ENCODE measurements around the gene COL15A1. TPM values are rescaled to one million over a fixed set of nuclear protein-coding genes. Genes with fewer than 3 reads are reported as not detected.

The COL15A1 gene
- total RNA-seq, 4 donors from 2014 or later, result 134 to 256 (median 145) TPM

- DNase-seq (ENCODE audit: extremely low spot score), result no peak
- peaks cover 4 to 10% (median 7%) of the 10 kb centered on the region in 4 donors for H3K4me1 ChIP-seq
- no peak overlapping the region for H3K27ac ChIP-seq (replicated peaks in 1 of 4)
- H3K9me3 ChIP-seq, result no peaks in the 10 kb centered on the region
- TF ChIP-seq EP300 (IDR thresholded peaks at IDR 0.05), result no peak
- TF ChIP-seq POLR2A (IDR thresholded peaks at IDR 0.05; ENCODE audit: low read depth), result no peak
- no peak overlapping the region for H3K4me3 ChIP-seq
- WGBS, result 92% methylated on average over 1 of the region's 1 CpG
- peaks cover 25 to 95% (median 58%) of the 10 kb centered on the region in 4 donors for H3K36me3 ChIP-seq
- intact Hi-C loops (cut with DNase I), result no loop called here
- no peaks in the 10 kb centered on the region for H3K27me3 ChIP-seq
These were observed 119.8 kb downstream of the COL15A1 start for GRCh38 chr9:99063522-99063921.

GRCh38 chr9:99066571-99066970 lies 122.9 kb downstream of the COL15A1 start:
- Histone ChIP-seq H3K4me3 (no peak overlapping the region), H3K9me3 (no peaks in the 10 kb centered on the region), H3K27ac (replicated peaks in 1 of 4) (peak overlapping the region in 1 of 4 donors; percentile 28), H3K27me3 (no peaks in the 10 kb centered on the region), H3K4me1 (peaks cover 0 to 10% (median 7%) of the 10 kb centered on the region in 4 donors), H3K36me3 (peaks cover 25 to 91% (median 59%) of the 10 kb centered on the region in 4 donors)
- DNase-seq (ENCODE audit: extremely low spot score), result no peak
- 53% methylated on average over 3 of the region's 3 CpGs for WGBS
- no peak for TF ChIP-seq POLR2AphosphoS5 (IDR thresholded peaks at IDR 0.05)
- TF ChIP-seq EP300 (IDR thresholded peaks at IDR 0.05), result no peak
- intact Hi-C loops (cut with DNase I), result no loop called here

- 85% methylated on average over 1 of the region's 1 CpG for WGBS
- Histone ChIP-seq H3K4me1 (peaks cover 0 to 16% (median 11%) of the 10 kb centered on the region in 4 donors), H3K36me3 (peaks cover 9 to 66% (median 39%) of the 10 kb centered on the region in 4 donors), H3K27ac (replicated peaks in 1 of 4) (no peak overlapping the region), H3K4me3 (no peak overlapping the region), H3K9me3 (no peaks in the 10 kb centered on the region), H3K27me3 (no peaks in the 10 kb centered on the region)
- TF ChIP-seq POLR2AphosphoS5 (IDR thresholded peaks at IDR 0.05) (no peak), CTCF (IDR thresholded peaks at IDR 0.05) (no peak), EP300 (IDR thresholded peaks at IDR 0.05) (no peak), POLR2A (IDR thresholded peaks at IDR 0.05; ENCODE audit: low read depth) (no peak)
- no peak for DNase-seq (ENCODE audit: extremely low spot score)
- intact Hi-C loops (cut with DNase I), result no loop called here
These were observed 125.4 kb downstream of the COL15A1 start for GRCh38 chr9:99069075-99069474.

GRCh38 chr9:99069546-99069945 lies 125.8 kb downstream of the COL15A1 start:
- intact Hi-C loops (cut with DNase I), result no loop called here
- TF ChIP-seq POLR2AphosphoS5 (IDR thresholded peaks at IDR 0.05), result no peak
- no peak for TF ChIP-seq CTCF (IDR thresholded peaks at IDR 0.05)
- TF ChIP-seq EP300 (IDR thresholded peaks at IDR 0.05), result no peak
- TF ChIP-seq POLR2A (IDR thresholded peaks at IDR 0.05; ENCODE audit: low read depth), result no peak
- Histone ChIP-seq H3K27ac (replicated peaks in 1 of 4) (no peak overlapping the region), H3K4me3 (no peak overlapping the region), H3K36me3 (peaks cover 7 to 62% (median 38%) of the 10 kb centered on the region in 4 donors), H3K9me3 (no peaks in the 10 kb centered on the region), H3K27me3 (no peaks in the 10 kb centered on the region), H3K4me1 (peaks cover 0 to 16% (median 11%) of the 10 kb centered on the region in 4 donors)
- no peak for DNase-seq (ENCODE audit: extremely low spot score)
- WGBS, result 92% methylated on average over 12 of the region's 12 CpGs

GRCh38 chr9:99070681-99071080 lies 127.0 kb downstream of the COL15A1 start:
- Histone ChIP-seq H3K27me3 (no peaks in the 10 kb centered on the region), H3K27ac (replicated peaks in 1 of 4) (peak overlapping the region in 2 of 4 donors; percentile 10 to 45), H3K9me3 (no peaks in the 10 kb centered on the region), H3K4me3 (no peak overlapping the region), H3K4me1 (peaks cover 0 to 21% (median 11%) of the 10 kb centered on the region in 4 donors), H3K36me3 (peaks cover 0 to 51% (median 30%) of the 10 kb centered on the region in 4 donors)
- intact Hi-C loops (cut with DNase I), result no loop called here
- DNase-seq (ENCODE audit: extremely low spot score), result no peak
- no peak for TF ChIP-seq POLR2A (IDR thresholded peaks at IDR 0.05; ENCODE audit: low read depth)
- no peak for TF ChIP-seq CTCF (IDR thresholded peaks at IDR 0.05)
- TF ChIP-seq POLR2AphosphoS5 (IDR thresholded peaks at IDR 0.05), result no peak
- TF ChIP-seq EP300 (IDR thresholded peaks at IDR 0.05), result no peak
- 87% methylated on average over 6 of the region's 6 CpGs for WGBS

Measured in esophagus muscularis mucosa (tissue), 4 donors.